ENCODE data around the gene PCDHGB5. TPM values are rescaled to one million over a fixed set of nuclear protein-coding genes. Genes with fewer than 3 reads are reported as not detected.
"Not testable (repeated sequence)": the region's sequence is repeated elsewhere in the genome, so short reads cannot be mapped to it uniquely, and the experiment has no call there.

The PCDHGB5 gene
- total RNA-seq, 1 donor from 2014 or later = 3.7 TPM

- not testable (repeated sequence) for H3K36me3 ChIP-seq (ENCODE audit: control insufficient read depth in 3 of 3, insufficient read depth in 3 of 3, low read length in 3 of 3); H3K27ac ChIP-seq (ENCODE audit: low read depth, low read length); H3K4me3 ChIP-seq (ENCODE audit: low read length in 3 of 3); H3K9ac ChIP-seq (ENCODE audit: low read depth in 1 of 3, low read length in 3 of 3)
- Histone ChIP-seq H3K27me3 (ENCODE audit: control insufficient read depth in 3 of 3, insufficient read depth in 3 of 3, low read length in 3 of 3) (peaks cover 9 to 17% (median 10%) of the 10 kb centered on the region in 3 donors), H3K4me1 (ENCODE audit: control insufficient read depth in 3 of 3, insufficient read depth in 3 of 3, low read length in 3 of 3) (peaks cover 0 to 10% (median 0%) of the 10 kb centered on the region in 3 donors), H3K9me3 (ENCODE audit: control insufficient read depth in 3 of 3, low read length in 3 of 3) (peaks cover 21 to 36% (median 21%) of the 10 kb centered on the region in 3 donors)
Measured at GRCh38 chr5:141375444-141376155, 22.1 kb upstream of the PCDHGB5 start.

- peak within 1 kb of the TSS; percentile 58 to 69 (median 61) for H3K4me3 ChIP-seq (ENCODE audit: low read length in 3 of 3)
- H3K9me3 ChIP-seq (ENCODE audit: control insufficient read depth in 3 of 3, low read length in 3 of 3) = peaks cover 8 to 24% (median 14%) of the 10 kb centered on the region in 3 donors
- H3K36me3 ChIP-seq (ENCODE audit: control insufficient read depth in 3 of 3, insufficient read depth in 3 of 3, low read length in 3 of 3) = no peaks in the 10 kb centered on the region
- peak within 1 kb of the TSS in 1 of 3 donors; percentile 78 for H3K9ac ChIP-seq (ENCODE audit: low read depth in 1 of 3, low read length in 3 of 3)
- peaks cover 0 to 5% (median 0%) of the 10 kb centered on the region in 3 donors for H3K4me1 ChIP-seq (ENCODE audit: control insufficient read depth in 3 of 3, insufficient read depth in 3 of 3, low read length in 3 of 3)
- H3K27ac ChIP-seq (ENCODE audit: low read depth, low read length) = no peak within 1 kb of the TSS
- peaks cover 0 to 3% (median 0%) of the 10 kb centered on the region in 3 donors for H3K27me3 ChIP-seq (ENCODE audit: control insufficient read depth in 3 of 3, insufficient read depth in 3 of 3, low read length in 3 of 3)
Measured at GRCh38 chr5:141382469-141383294, 15.1 kb upstream of the PCDHGB5 start, which contains the start of gene PCDHGA7. TSS of gene PCDHGA7 (plus strand) at chr5:141382742. CDS start at chr5:141382900, 158 bp downstream.

DNA sequence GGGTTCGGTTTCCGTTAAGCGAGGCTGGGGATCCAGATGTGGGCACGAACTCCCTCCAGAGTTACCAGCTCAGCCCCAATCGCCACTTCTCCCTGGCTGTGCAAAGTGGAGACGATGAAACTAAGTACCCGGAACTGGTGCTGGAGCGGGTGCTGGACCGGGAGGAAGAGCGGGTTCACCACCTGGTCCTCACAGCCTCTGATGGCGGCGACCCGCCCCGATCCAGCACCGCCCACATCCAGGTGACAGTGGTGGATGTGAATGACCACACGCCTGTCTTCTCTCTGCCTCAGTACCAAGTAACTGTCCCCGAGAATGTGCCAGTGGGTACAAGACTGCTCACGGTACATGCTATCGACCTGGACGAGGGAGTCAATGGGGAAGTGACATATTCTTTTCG, 14.4 kb upstream of the PCDHGB5 start:
- H3K9me3 ChIP-seq (ENCODE audit: control insufficient read depth in 3 of 3, low read length in 3 of 3) = peaks cover 8 to 25% (median 17%) of the 10 kb centered on the region in 3 donors
- peak overlapping the region; percentile 58 to 69 (median 61) for H3K4me3 ChIP-seq (ENCODE audit: low read length in 3 of 3)
- H3K36me3 ChIP-seq (ENCODE audit: control insufficient read depth in 3 of 3, insufficient read depth in 3 of 3, low read length in 3 of 3) = no peaks in the 10 kb centered on the region
- H3K27ac ChIP-seq (ENCODE audit: low read depth, low read length) = no peak overlapping the region
- no peak overlapping the region for H3K9ac ChIP-seq (ENCODE audit: low read depth in 1 of 3, low read length in 3 of 3)
- H3K4me1 ChIP-seq (ENCODE audit: control insufficient read depth in 3 of 3, insufficient read depth in 3 of 3, low read length in 3 of 3) = peaks cover 0 to 6% (median 0%) of the 10 kb centered on the region in 3 donors
- peaks cover 0 to 4% (median 0%) of the 10 kb centered on the region in 3 donors for H3K27me3 ChIP-seq (ENCODE audit: control insufficient read depth in 3 of 3, insufficient read depth in 3 of 3, low read length in 3 of 3)

GRCh38 chr5:141384471-141385267, 13.1 kb upstream of the PCDHGB5 start:
- Histone ChIP-seq H3K9me3 (ENCODE audit: control insufficient read depth in 3 of 3, low read length in 3 of 3) (peaks cover 11 to 28% (median 26%) of the 10 kb centered on the region in 3 donors), H3K4me3 (ENCODE audit: low read length in 3 of 3) (peak overlapping the region in 1 of 3 donors; percentile 33)

DNA sequence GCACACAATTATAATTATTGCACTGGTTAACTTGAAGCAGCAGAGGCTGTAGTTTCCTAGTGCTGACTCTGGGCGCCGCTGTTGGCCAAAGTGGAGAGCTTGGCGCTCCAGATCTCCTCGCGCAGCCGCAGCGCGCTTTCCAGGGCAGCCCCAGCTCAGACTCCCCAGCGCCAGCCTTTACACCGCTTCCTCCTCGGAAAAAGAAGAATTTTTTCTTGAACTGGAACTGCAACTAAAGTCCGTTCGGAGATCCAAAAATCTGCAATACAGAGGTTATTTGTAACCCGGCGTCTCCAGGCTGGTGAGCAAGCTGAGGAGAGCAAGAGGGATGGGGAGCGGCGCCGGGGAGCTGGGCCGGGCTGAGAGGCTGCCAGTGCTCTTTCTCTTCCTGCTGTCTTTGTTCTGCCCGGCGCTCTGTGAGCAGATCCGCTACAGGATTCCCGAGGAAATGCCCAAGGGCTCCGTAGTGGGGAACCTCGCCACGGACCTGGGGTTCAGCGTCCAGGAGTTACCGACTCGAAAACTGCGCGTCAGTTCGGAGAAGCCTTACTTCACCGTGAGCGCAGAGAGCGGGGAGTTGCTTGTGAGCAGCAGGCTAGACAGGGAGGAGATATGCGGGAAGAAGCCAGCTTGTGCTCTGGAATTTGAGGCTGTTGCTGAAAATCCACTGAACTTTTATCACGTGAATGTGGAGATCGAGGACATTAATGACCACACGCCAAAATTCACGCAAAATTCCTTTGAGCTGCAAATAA, 10.0 kb upstream of the PCDHGB5 start, which contains the start of gene PCDHGB4:
Gene PCDHGB4 (plus strand): TSS at position 142 of the 755 bp plus-strand sequence. CDS start 187 bp downstream, at position 329.
- Histone ChIP-seq H3K4me3 (ENCODE audit: low read length in 3 of 3) (peak within 1 kb of the TSS; percentile 45 to 59 (median 49)), H3K27me3 (ENCODE audit: control insufficient read depth in 3 of 3, insufficient read depth in 3 of 3, low read length in 3 of 3) (peaks cover 0 to 10% (median 2%) of the 10 kb centered on the region in 3 donors), H3K9me3 (ENCODE audit: control insufficient read depth in 3 of 3, low read length in 3 of 3) (peaks cover 14 to 36% (median 29%) of the 10 kb centered on the region in 3 donors), H3K4me1 (ENCODE audit: control insufficient read depth in 3 of 3, insufficient read depth in 3 of 3, low read length in 3 of 3) (peaks cover 0 to 14% (median 0%) of the 10 kb centered on the region in 3 donors)
- not testable (repeated sequence) for H3K27ac ChIP-seq (ENCODE audit: low read depth, low read length); H3K36me3 ChIP-seq (ENCODE audit: control insufficient read depth in 3 of 3, insufficient read depth in 3 of 3, low read length in 3 of 3); H3K9ac ChIP-seq (ENCODE audit: low read depth in 1 of 3, low read length in 3 of 3)

More at GRCh38 chr5:141384471-141385267, 13.1 kb upstream of the PCDHGB5 start:
- H3K27ac ChIP-seq (ENCODE audit: low read depth, low read length) = no peak overlapping the region
- peaks cover 0 to 1% (median 0%) of the 10 kb centered on the region in 3 donors for H3K36me3 ChIP-seq (ENCODE audit: control insufficient read depth in 3 of 3, insufficient read depth in 3 of 3, low read length in 3 of 3)
- peaks cover 0 to 13% (median 0%) of the 10 kb centered on the region in 3 donors for H3K4me1 ChIP-seq (ENCODE audit: control insufficient read depth in 3 of 3, insufficient read depth in 3 of 3, low read length in 3 of 3)
- H3K9ac ChIP-seq (ENCODE audit: low read depth in 1 of 3, low read length in 3 of 3) = no peak overlapping the region
- H3K27me3 ChIP-seq (ENCODE audit: control insufficient read depth in 3 of 3, insufficient read depth in 3 of 3, low read length in 3 of 3) = peaks cover 0 to 6% (median 0%) of the 10 kb centered on the region in 3 donors

DNA sequence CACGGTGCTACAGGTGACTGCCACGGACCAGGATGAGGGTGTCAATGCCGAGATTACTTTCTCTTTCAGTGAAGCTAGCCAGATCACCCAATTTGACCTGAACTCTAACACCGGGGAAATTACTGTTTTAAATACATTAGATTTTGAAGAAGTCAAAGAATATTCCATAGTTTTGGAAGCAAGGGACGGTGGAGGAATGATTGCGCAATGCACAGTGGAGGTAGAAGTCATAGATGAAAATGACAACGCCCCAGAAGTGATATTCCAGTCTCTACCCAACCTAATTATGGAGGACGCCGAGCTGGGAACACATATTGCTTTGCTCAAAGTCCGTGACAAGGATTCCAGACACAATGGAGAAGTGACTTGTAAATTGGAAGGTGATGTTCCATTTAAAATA, 9.1 kb upstream of the PCDHGB5 start:
- Histone ChIP-seq H3K4me1 (ENCODE audit: control insufficient read depth in 3 of 3, insufficient read depth in 3 of 3, low read length in 3 of 3) (peaks cover 0 to 12% (median 0%) of the 10 kb centered on the region in 3 donors), H3K9ac (ENCODE audit: low read depth in 1 of 3, low read length in 3 of 3) (no peak overlapping the region), H3K4me3 (ENCODE audit: low read length in 3 of 3) (peak overlapping the region; percentile 37 to 59 (median 45)), H3K9me3 (ENCODE audit: control insufficient read depth in 3 of 3, low read length in 3 of 3) (peaks cover 12 to 31% (median 29%) of the 10 kb centered on the region in 3 donors), H3K27me3 (ENCODE audit: control insufficient read depth in 3 of 3, insufficient read depth in 3 of 3, low read length in 3 of 3) (peaks cover 0 to 14% (median 4%) of the 10 kb centered on the region in 3 donors), H3K36me3 (ENCODE audit: control insufficient read depth in 3 of 3, insufficient read depth in 3 of 3, low read length in 3 of 3) (peaks cover 0 to 6% (median 0%) of the 10 kb centered on the region in 3 donors), H3K27ac (ENCODE audit: low read depth, low read length) (no peak overlapping the region)

DNA sequence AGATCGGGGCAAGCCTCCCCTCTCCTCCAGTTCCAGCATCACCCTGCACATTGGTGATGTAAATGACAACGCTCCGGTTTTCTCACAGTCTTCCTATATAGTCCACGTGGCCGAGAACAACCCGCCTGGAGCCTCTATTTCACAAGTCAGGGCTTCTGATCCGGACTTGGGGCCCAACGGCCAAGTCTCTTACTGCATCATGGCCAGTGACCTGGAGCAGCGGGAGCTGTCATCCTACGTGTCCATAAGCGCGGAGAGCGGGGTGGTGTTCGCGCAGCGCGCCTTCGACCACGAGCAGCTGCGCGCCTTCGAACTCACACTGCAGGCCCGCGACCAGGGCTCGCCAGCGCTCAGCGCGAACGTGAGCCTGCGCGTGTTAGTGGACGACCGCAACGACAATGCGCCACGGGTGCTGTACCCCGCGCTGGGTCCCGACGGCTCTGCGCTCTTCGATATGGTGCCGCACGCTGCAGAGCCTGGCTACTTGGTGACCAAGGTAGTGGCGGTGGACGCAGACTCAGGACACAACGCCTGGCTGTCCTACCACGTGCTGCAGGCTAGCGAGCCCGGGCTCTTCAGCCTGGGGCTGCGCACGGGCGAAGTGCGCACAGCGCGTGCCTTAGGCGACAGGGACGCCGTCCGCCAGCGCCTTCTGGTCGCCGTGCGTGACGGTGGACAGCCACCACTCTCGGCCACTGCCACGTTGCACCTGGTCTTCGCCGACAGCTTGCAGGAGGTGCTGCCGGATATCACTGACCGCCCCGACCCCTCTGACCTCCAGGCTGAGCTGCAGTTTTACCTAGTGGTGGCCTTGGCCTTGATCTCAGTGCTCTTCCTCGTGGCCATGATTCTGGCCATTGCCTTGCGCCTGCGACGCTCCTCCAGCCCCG, 8.3 kb upstream of the PCDHGB5 start:
- peak overlapping the region; percentile 17 to 59 (median 41) for H3K4me3 ChIP-seq (ENCODE audit: low read length in 3 of 3)
- H3K9ac ChIP-seq (ENCODE audit: low read depth in 1 of 3, low read length in 3 of 3) = no peak overlapping the region
- H3K4me1 ChIP-seq (ENCODE audit: control insufficient read depth in 3 of 3, insufficient read depth in 3 of 3, low read length in 3 of 3) = peaks cover 0 to 12% (median 0%) of the 10 kb centered on the region in 3 donors
- peaks cover 0 to 6% (median 0%) of the 10 kb centered on the region in 3 donors for H3K36me3 ChIP-seq (ENCODE audit: control insufficient read depth in 3 of 3, insufficient read depth in 3 of 3, low read length in 3 of 3)
- H3K27me3 ChIP-seq (ENCODE audit: control insufficient read depth in 3 of 3, insufficient read depth in 3 of 3, low read length in 3 of 3) = peaks cover 0 to 14% (median 6%) of the 10 kb centered on the region in 3 donors
- H3K27ac ChIP-seq (ENCODE audit: low read depth, low read length) = no peak overlapping the region
- H3K9me3 ChIP-seq (ENCODE audit: control insufficient read depth in 3 of 3, low read length in 3 of 3) = peaks cover 12 to 34% (median 30%) of the 10 kb centered on the region in 3 donors
